ENCODE measurements around the gene CD207. TPM values are rescaled to one million over a fixed set of nuclear protein-coding genes. Genes with fewer than 3 reads are reported as not detected.

CD207 gene
- total and polyA plus RNA-seq, 2 of the 8 experiments (the other 6 are each of a cell fraction or from before 2014, with no cell fraction given): not detected

GRCh38 chr2:70871398-70872211 is 36.0 kb upstream of the CD207 start:
- peak in 1 of 2 experiments; percentile 98 for DNase-seq (ENCODE audit: low read depth in 1 of 2, low spot score in 2 of 2)
- Histone ChIP-seq H2BK12ac (ENCODE audit: low read depth, low read length) (no peak overlapping the region), H3K23me2 (ENCODE audit: low read depth, low read length) (no peaks in the 10 kb centered on the region), H3K27me3 (replicated peaks in 1 of 4; ENCODE audit: control insufficient read depth in 3 of 4, extremely low read depth in 1 of 4, insufficient read depth in 3 of 4, low read length in 3 of 4) (peaks cover 6 to 42% (median 22%) of the 10 kb centered on the region in 4 experiments), H3K9ac (replicated peaks in 1 of 4; ENCODE audit: extremely low read depth in 1 of 4, low read depth in 3 of 4, low read length in 3 of 4) (no peak overlapping the region), H3K14ac (ENCODE audit: insufficient read length) (no peak overlapping the region), H3K4me3 (ENCODE audit: extremely low read depth in 1 of 4, insufficient read depth in 2 of 4, low read depth in 3 of 4, low read length in 4 of 4) (no peak overlapping the region), H4K8ac (ENCODE audit: extremely low read depth, insufficient read depth, low read length) (no peak overlapping the region; the same call in 1 of the 2 replicates), H3K4me1 (replicated peaks in 1 of 4; ENCODE audit: control insufficient read depth in 3 of 4, insufficient read depth in 4 of 4, low read length in 3 of 4) (no peaks in the 10 kb centered on the region), H3K9me3 (ENCODE audit: insufficient read depth in 2 of 2, low read depth in 1 of 2, low read length in 1 of 2) (no peaks in the 10 kb centered on the region), H3K4me2 (ENCODE audit: insufficient read depth in 1 of 2, low read depth in 2 of 2, low read length in 2 of 2) (peak overlapping the region in 1 of 2 experiments; percentile 50; a peak in 1 of 4 replicates), H4K20me1 (replicated peaks in 1 of 2; ENCODE audit: control insufficient read depth in 1 of 2, insufficient read depth in 2 of 2, low read length in 2 of 2) (peaks cover 0 to 2% of the 10 kb centered on the region in 2 experiments), H3K36me3 (ENCODE audit: control insufficient read depth in 2 of 4, insufficient read depth in 4 of 4, low read length in 3 of 4) (no peaks in the 10 kb centered on the region), H3K56ac (replicated peaks; ENCODE audit: insufficient read length, low read depth, low read length) (no peak overlapping the region), H4K5ac (ENCODE audit: insufficient read length, low read depth, low read length) (no peak overlapping the region), H3K23ac (ENCODE audit: insufficient read length) (no peak overlapping the region), H2BK15ac (ENCODE audit: low read length) (no peak overlapping the region), H3K79me1 (ENCODE audit: low read depth, low read length) (no peaks in the 10 kb centered on the region), H2BK20ac (ENCODE audit: low read length) (no peak overlapping the region), H2AK5ac (ENCODE audit: low read depth, low read length) (no peak overlapping the region), H3K27ac (ENCODE audit: low read depth, low read length) (no peak overlapping the region), H2AFZ (ENCODE audit: low read length) (no peak overlapping the region), H2BK120ac (replicated peaks; ENCODE audit: low read depth, low read length) (no peak overlapping the region), H4K91ac (replicated peaks; ENCODE audit: insufficient read length, low read length) (no peak overlapping the region), H3K79me2 (ENCODE audit: control insufficient read depth in 1 of 2, insufficient read depth in 2 of 2, low read length in 2 of 2) (no peaks in the 10 kb centered on the region), H3K4ac (replicated peaks; ENCODE audit: insufficient read length, low read depth, low read length) (no peak overlapping the region), H2BK5ac (ENCODE audit: low read depth, low read length) (no peak overlapping the region), H3K18ac (ENCODE audit: extremely low read depth, low read length) (no peak overlapping the region)
- CTCF ChIA-PET (ENCODE audit: partially characterized antibody): interaction anchor here (0.8 to 21.7 kb wide), 32 partner anchors 8 to 535 kb away, joined by 3 to 513 read pairs (median 6); partner anchors contain the start of genes ADD2, ATP6V1B1 and FIGLA
- WGBS, 2 experiments (ENCODE audit: extremely low coverage in 1 of 2, insufficient coverage in 1 of 2, insufficient read length in 1 of 2, insufficient replicate concordance in 2 of 2, low coverage in 1 of 2, low lambda C conversion rate in 2 of 2, missing lambda C conversion rate in 1 of 2): 22% methylated on average over 31 of the region's 36 CpGs; no CpG with 5 or more reads in 1 of the 2 experiments
- FAIRE-seq: peak; percentile 42
- POLR2A ChIA-PET (ENCODE audit: partially characterized antibody): interaction anchor here (1.1 kb wide), 1 partner anchor 16 kb away, joined by 3 read pairs; no protein-coding TSS in a partner anchor
- TF ChIP-seq TAF1 (IDR thresholded peaks at IDR 0.05; ENCODE audit: low read depth, low read length) (no peak), HDAC2 (IDR thresholded peaks at IDR 0.05; ENCODE audit: borderline replicate concordance in 1 of 2, low read depth in 2 of 2, low read length in 2 of 2) (0 out of 4 replicates have a peak, but pooled peaks of 1 of the 2 experiments have one; percentile 34), SAP30 (IDR thresholded peaks at IDR 0.05; ENCODE audit: insufficient read depth, insufficient replicate concordance, low read length) (no peak), ASH2L (IDR thresholded peaks at IDR 0.05; ENCODE audit: low read length) (no peak), CBX8 (IDR thresholded peaks at IDR 0.05; ENCODE audit: borderline replicate concordance, low read depth, low read length) (no peak), KDM1A (IDR thresholded peaks at IDR 0.05; ENCODE audit: borderline replicate concordance, low read length) (peak; percentile 80; the same call in 1 of the 2 replicates), CHD2 (IDR thresholded peaks at IDR 0.05; ENCODE audit: low read length) (no peak), CTCF (IDR thresholded peaks at IDR 0.05; ENCODE audit: control extremely low read depth in 1 of 3, insufficient read depth in 1 of 3, low read depth in 1 of 3, low read length in 3 of 3) (peak; percentile 89 to 99 (median 96))

Measured in H1 (cell line).